NCI-H2081 treated with DMSO at 0.1 percent for 48 hours (cell line): ENCODE measurements around the gene CASP8AP2.
"Not testable (repeated sequence)": the region's sequence is repeated elsewhere in the genome, so short reads cannot be mapped to it uniquely, and the experiment has no call there.

Experiments
- DNase-seq: peaks from one replicate; lab custom pipeline; 2025; lab: John Stamatoyannopoulos, UW

CASP8AP2 gene

GRCh38 chr6:89888871-89889270 is 59.2 kb downstream of the CASP8AP2 start:
- DNase-seq = no peak

GRCh38 chr6:89890845-89891528 is 61.3 kb downstream of the CASP8AP2 start:
- DNase-seq = not testable (repeated sequence)

- DNase-seq = not testable (repeated sequence)
Measured at GRCh38 chr6:89892577-89892976, 62.9 kb downstream of the CASP8AP2 start.

GRCh38 chr6:89894169-89894568 is 64.5 kb downstream of the CASP8AP2 start, which contains the start of gene GJA10:
GJA10 (plus strand) TSS chr6:89894469; CDS start chr6:89894469, 0 bp downstream.
- DNase-seq = no peak

- no peak for DNase-seq
Measured at GRCh38 chr6:89895276-89895874, 65.7 kb downstream of the CASP8AP2 start.

- not testable (repeated sequence) for DNase-seq
Measured at GRCh38 chr6:89910001-89910901, 80.6 kb downstream of the CASP8AP2 start.

GRCh38 chr6:89910902-89911240 is 81.2 kb downstream of the CASP8AP2 start:
- DNase-seq = no peak

GRCh38 chr6:89916136-89916920 is 86.6 kb downstream of the CASP8AP2 start:
- DNase-seq = no peak

- no peak for DNase-seq
Measured at GRCh38 chr6:89917216-89917615, 87.5 kb downstream of the CASP8AP2 start.

GRCh38 chr6:89917801-89918366 is 88.2 kb downstream of the CASP8AP2 start:
- DNase-seq = no peak
